Measurements from ENCODE around the gene LPCAT1.
"Not testable (repeated sequence)": the region's sequence is repeated elsewhere in the genome, so short reads cannot be mapped to it uniquely, and the experiment has no call there.

Gene LPCAT1

GRCh38 chr5:1520791-1521453, 2.8 kb downstream of the LPCAT1 start:
- no peak for DNase-seq

GRCh38 chr5:1519631-1520210, 4.0 kb downstream of the LPCAT1 start:
- no peak for DNase-seq

- no peak for DNase-seq
Observed at GRCh38 chr5:1517838-1518237, 5.9 kb downstream of the LPCAT1 start.

- no peak for DNase-seq
Observed at GRCh38 chr5:1516615-1517601, 6.9 kb downstream of the LPCAT1 start.

- DNase-seq = no peak
Observed at GRCh38 chr5:1515921-1516571, 7.7 kb downstream of the LPCAT1 start.

GRCh38 chr5:1515311-1515920, 8.3 kb downstream of the LPCAT1 start:
- no peak for DNase-seq

- DNase-seq = not testable (repeated sequence)
Observed at GRCh38 chr5:1514819-1515310, 8.9 kb downstream of the LPCAT1 start.

- no peak for DNase-seq
Observed at GRCh38 chr5:1514027-1514818, 9.5 kb downstream of the LPCAT1 start.

GRCh38 chr5:1513326-1514026, 10.3 kb downstream of the LPCAT1 start:
- DNase-seq = no peak

- DNase-seq = no peak
Observed at GRCh38 chr5:1512541-1513291, 11.0 kb downstream of the LPCAT1 start.

GRCh38 chr5:1511651-1512540, 11.9 kb downstream of the LPCAT1 start:
- DNase-seq = no peak

GRCh38 chr5:1511048-1511447, 12.7 kb downstream of the LPCAT1 start:
- DNase-seq = no peak

GRCh38 chr5:1510631-1511030, 13.1 kb downstream of the LPCAT1 start:
- no peak for DNase-seq

- no peak for DNase-seq
Observed at GRCh38 chr5:1510151-1510561, 13.6 kb downstream of the LPCAT1 start.

- no peak for DNase-seq
Observed at GRCh38 chr5:1509346-1510085, 14.2 kb downstream of the LPCAT1 start.

GRCh38 chr5:1508659-1509290, 15.0 kb downstream of the LPCAT1 start:
- no peak for DNase-seq

GRCh38 chr5:1507961-1508658, 15.7 kb downstream of the LPCAT1 start:
- no peak for DNase-seq
